Activated naive CD8-positive, alpha-beta T cell treated with anti-CD3 and anti-CD28 coated beads, Interleukin-2, amount 10 ng/mL, durations not matched to agents 7 days and 5 days (primary cell): Measurements from ENCODE around the gene STK10. TPM values are rescaled to one million over a fixed set of nuclear protein-coding genes. Genes with fewer than 3 reads are reported as not detected.

Experiments
- ATAC-seq: fragments of 150-1000 bp; cut with Tn5 transposase; one replicate; pipeline ENCODE4 v1.10.0; 2021; ENCODE audit warnings: low read depth, moderate library complexity
- POLR2A ChIA-PET: fragments of 350-600 bp; sonication (Branson Sonifier 250); formaldehyde crosslinking; loops from one replicate; lab custom pipeline; 2021; ENCODE audit warnings: antibody characterized with exemption; lab: Charles Lee
- DNase-seq: peaks from one replicate; pipeline ENCODE4 v3.0.0; 2021
- H3K27ac Mint-ChIP-seq: one replicate; pipeline ENCODE4 v1.8.0; 2022; ENCODE audit warnings: mild to moderate bottlenecking, mixed read lengths
- H3K27me3 Mint-ChIP-seq: one replicate; pipeline ENCODE4 v1.8.0; 2022; ENCODE audit warnings: mild to moderate bottlenecking, moderate library complexity, mixed read lengths
- H3K36me3 Mint-ChIP-seq: one replicate; pipeline ENCODE4 v1.8.0; 2021; ENCODE audit warnings: mild to moderate bottlenecking, mixed read lengths
- H3K4me1 Mint-ChIP-seq: one replicate; pipeline ENCODE4 v1.8.0; 2021; ENCODE audit warnings: mixed read lengths
- H3K4me3 Mint-ChIP-seq: one replicate; pipeline ENCODE4 v1.8.0; 2022; ENCODE audit warnings: mild to moderate bottlenecking, moderate library complexity, mixed read lengths
- H3K9me3 Mint-ChIP-seq: one replicate; pipeline ENCODE4 v1.8.0; 2021; ENCODE audit warnings: mixed read lengths
- total RNA-seq, 2 experiments: library from RNA; stranded (reverse); gene quantifications; one replicate each; pipeline ENCODE4 v1.2.3, GENCODE V29; 2021

The STK10 gene
- total RNA-seq, 2 experiments from 2014 or later, result 319 to 320 TPM

- H3K27me3 Mint-ChIP-seq, result no peaks in the 10 kb centered on the region
- peaks cover 62% of the 10 kb centered on the region for H3K36me3 Mint-ChIP-seq
- peaks cover 36% of the 10 kb centered on the region for H3K4me1 Mint-ChIP-seq
- no peak overlapping the region for H3K4me3 Mint-ChIP-seq
- DNase-seq (no peak), ATAC-seq (no peak)
- peak overlapping the region; percentile 19 for H3K27ac Mint-ChIP-seq
- POLR2A ChIA-PET, result no interaction called here
- no peaks in the 10 kb centered on the region for H3K9me3 Mint-ChIP-seq
Observed at GRCh38 chr5:172076761-172077244, 111.2 kb downstream of the STK10 start.

- Mint-ChIP-seq H3K27ac (peak overlapping the region; percentile 81), H3K27me3 (no peaks in the 10 kb centered on the region), H3K4me1 (peaks cover 43% of the 10 kb centered on the region), H3K9me3 (no peaks in the 10 kb centered on the region), H3K36me3 (peaks cover 61% of the 10 kb centered on the region), H3K4me3 (no peak overlapping the region)
- no peak for DNase-seq
- POLR2A ChIA-PET, result no interaction called here
- ATAC-seq, result no peak
Observed at GRCh38 chr5:172075656-172076055, 112.4 kb downstream of the STK10 start.

DNA sequence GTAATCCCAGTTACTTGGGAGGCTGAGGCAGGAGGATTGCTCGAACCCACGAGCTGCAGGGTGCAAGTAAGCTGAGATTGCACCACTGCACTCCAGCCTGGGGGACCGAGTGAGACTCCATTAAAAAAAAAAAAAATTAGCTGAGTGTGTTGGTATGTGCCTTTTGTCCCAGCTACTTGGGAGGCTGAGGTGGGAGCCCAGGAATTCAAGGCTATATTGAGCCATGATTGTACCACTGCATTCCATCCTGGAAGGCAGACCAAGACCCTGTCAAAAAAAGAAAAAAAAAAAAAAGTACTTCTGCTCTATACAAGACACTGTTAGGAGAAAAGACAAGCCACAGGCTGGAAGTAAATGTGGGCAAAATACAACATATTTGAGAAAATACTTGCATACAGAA, 113.1 kb downstream of the STK10 start:
- no peak for DNase-seq
- Mint-ChIP-seq H3K4me3 (no peak overlapping the region), H3K27me3 (no peaks in the 10 kb centered on the region), H3K36me3 (peaks cover 59% of the 10 kb centered on the region), H3K9me3 (no peaks in the 10 kb centered on the region), H3K27ac (no peak overlapping the region), H3K4me1 (peaks cover 41% of the 10 kb centered on the region)
- POLR2A ChIA-PET, result no interaction called here
- ATAC-seq, result no peak

DNA sequence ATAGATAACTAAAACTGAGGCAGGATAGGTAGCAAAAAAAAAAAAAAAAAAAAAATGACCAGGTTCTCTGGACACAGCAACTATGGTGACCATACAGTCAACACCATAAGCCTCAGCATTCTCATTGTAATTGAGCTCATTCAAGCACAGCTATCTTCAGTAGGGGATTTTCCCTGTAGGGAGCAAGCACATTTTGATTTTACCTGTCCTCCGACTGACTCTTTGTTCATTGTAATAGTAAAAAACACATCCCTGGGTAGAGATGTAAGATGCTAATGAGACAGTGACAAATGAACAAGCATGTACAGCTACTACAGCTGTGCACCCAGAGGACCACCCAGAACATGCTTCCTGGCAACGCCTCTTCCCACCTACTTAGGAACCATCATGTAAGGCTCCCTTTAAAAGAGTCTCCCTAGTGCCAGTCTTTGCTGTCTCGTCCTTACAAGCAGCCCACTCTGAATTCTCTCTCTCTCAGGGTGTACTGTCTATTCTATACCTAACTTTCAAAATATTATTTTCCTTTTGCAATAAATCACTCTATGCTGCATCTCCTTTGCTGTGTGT, 116.6 kb downstream of the STK10 start:
- POLR2A ChIA-PET, result interaction anchor here (0.6 to 1.3 kb wide), 2 partner anchors 9 to 89 kb away, joined by 3 to 4 read pairs; no protein-coding TSS in a partner anchor
- peak overlapping the region; percentile 4 for H3K4me3 Mint-ChIP-seq
- no peaks in the 10 kb centered on the region for H3K9me3 Mint-ChIP-seq
- H3K4me1 Mint-ChIP-seq, result peaks cover 43% of the 10 kb centered on the region
- no peaks in the 10 kb centered on the region for H3K27me3 Mint-ChIP-seq
- no peak for ATAC-seq
- H3K27ac Mint-ChIP-seq, result peak overlapping the region; percentile 49
- H3K36me3 Mint-ChIP-seq, result peaks cover 61% of the 10 kb centered on the region
- DNase-seq, result no peak

DNA sequence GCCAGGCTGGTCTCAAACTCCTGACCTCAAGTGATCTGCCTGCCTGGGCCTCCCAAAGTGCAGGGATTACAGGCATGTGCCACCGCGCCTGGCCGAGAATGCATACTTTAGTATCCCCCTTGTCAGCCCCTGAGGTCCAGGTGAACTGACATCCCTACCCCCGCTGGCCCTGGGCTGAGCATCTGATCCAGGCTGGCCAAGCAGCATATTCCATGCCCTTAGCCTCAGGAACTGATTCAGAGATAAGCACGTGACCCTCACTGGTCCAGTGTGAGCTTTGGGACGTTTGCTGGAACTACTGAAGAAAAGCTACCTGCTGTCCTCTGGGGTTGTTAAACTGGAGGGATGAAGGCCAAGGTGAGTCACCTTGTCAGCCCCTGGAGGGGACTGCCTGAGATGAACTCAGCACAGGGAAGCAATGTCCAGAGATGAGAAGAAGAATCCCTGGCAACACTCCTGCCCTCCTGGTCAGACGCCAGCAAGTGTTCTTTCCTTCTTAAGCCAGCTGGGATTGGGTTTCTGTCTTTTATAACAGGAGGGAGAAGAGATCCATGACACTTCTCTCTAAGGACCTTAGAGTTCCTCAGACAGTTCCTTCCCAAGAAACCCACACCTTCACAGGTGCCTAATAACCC, 122.5 kb downstream of the STK10 start:
- DNase-seq (no peak), ATAC-seq (no peak)
- H3K4me3 Mint-ChIP-seq, result peak overlapping the region; percentile 58
- H3K27ac Mint-ChIP-seq, result peak overlapping the region; percentile 74
- POLR2A ChIA-PET, result interaction anchor here (2.1 kb wide), 1 partner anchor 109 kb away, joined by 11 read pairs; no protein-coding TSS in a partner anchor
- peaks cover 47% of the 10 kb centered on the region for H3K4me1 Mint-ChIP-seq
- H3K9me3 Mint-ChIP-seq, result no peaks in the 10 kb centered on the region
- H3K36me3 Mint-ChIP-seq, result peaks cover 72% of the 10 kb centered on the region
- no peaks in the 10 kb centered on the region for H3K27me3 Mint-ChIP-seq

- no peaks in the 10 kb centered on the region for H3K9me3 Mint-ChIP-seq
- H3K4me3 Mint-ChIP-seq, result peak overlapping the region; percentile 9
- DNase-seq (no peak), ATAC-seq (no peak)
- peaks cover 43% of the 10 kb centered on the region for H3K4me1 Mint-ChIP-seq
- peak overlapping the region; percentile 42 for H3K27ac Mint-ChIP-seq
- H3K36me3 Mint-ChIP-seq, result peaks cover 67% of the 10 kb centered on the region
- H3K27me3 Mint-ChIP-seq, result no peaks in the 10 kb centered on the region
- POLR2A ChIA-PET, result no interaction called here
Observed at GRCh38 chr5:172064766-172065165, 123.3 kb downstream of the STK10 start.

- Mint-ChIP-seq H3K4me3 (no peak overlapping the region), H3K36me3 (peaks cover 68% of the 10 kb centered on the region), H3K27ac (peak overlapping the region; percentile 60), H3K27me3 (no peaks in the 10 kb centered on the region), H3K4me1 (peaks cover 40% of the 10 kb centered on the region), H3K9me3 (no peaks in the 10 kb centered on the region)
- ATAC-seq, result no peak
- DNase-seq, result no peak
- POLR2A ChIA-PET, result no interaction called here
Observed at GRCh38 chr5:172064358-172064757, 123.7 kb downstream of the STK10 start.

DNA sequence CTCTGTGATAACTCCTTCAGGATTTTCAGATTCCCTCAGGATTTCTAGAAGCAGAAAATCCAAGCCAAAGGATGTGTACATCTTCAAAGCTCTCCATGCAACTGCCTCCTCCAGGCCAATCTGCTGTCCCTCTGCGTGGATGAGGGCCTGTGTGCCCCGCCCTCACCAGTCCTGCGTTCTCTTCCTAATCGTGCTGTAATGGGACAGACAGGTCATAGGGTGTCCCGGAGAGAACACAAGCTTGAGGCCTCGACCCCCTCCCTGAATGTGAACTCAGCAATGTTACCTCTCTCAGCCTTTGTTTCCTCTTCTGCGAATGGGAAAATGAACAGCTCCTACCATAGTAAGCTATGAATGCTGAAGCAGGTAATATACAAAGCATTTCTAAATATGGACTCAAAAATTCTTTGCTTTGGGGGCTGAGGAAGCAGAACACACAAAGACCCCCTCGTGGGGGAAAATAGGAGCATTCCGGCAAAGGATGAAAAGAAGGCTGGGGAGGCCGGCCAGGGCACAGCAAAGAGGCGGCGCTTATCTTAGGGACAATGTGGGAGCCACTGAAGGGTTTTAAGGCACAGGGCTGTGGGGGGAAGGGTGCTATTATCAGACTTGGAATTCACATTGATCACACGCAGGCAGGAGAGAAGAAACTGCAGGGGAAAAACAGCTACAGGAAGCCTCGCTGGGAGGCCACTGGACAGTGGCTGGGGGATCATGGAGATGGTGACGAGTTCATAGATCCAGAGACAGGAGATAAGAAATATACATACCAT, 124.4 kb downstream of the STK10 start:
- Mint-ChIP-seq H3K4me3 (no peak overlapping the region), H3K4me1 (peaks cover 36% of the 10 kb centered on the region), H3K27ac (peak overlapping the region; percentile 60), H3K36me3 (peaks cover 63% of the 10 kb centered on the region), H3K9me3 (no peaks in the 10 kb centered on the region), H3K27me3 (no peaks in the 10 kb centered on the region)
- DNase-seq (no peak), ATAC-seq (no peak)
- POLR2A ChIA-PET, result no interaction called here

DNA sequence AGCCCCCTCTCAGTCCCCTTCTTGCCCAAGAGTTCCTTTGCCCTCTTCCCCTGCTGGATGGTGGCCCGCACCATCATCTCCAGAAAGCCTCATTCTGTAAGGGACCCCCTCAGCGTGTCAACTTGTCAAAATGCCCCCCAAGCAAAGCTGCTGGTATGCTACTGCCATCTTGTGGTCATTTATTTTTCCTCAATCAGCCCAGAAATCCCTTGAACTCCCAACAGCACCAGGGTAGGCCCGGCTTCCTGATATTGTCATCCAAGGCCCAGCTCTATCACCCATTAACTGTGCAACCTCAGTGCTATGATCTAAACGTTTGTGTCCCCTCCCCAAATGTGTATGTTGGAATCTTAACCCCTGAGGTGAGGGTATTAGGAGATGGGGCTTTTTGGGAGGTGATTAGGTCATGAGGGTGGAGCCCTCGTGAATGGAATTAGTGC, 128.3 kb downstream of the STK10 start:
- Mint-ChIP-seq H3K36me3 (peaks cover 54% of the 10 kb centered on the region), H3K4me3 (no peak overlapping the region), H3K4me1 (peaks cover 18% of the 10 kb centered on the region), H3K27ac (no peak overlapping the region), H3K9me3 (no peaks in the 10 kb centered on the region), H3K27me3 (no peaks in the 10 kb centered on the region)
- ATAC-seq, result no peak
- no peak for DNase-seq
- POLR2A ChIA-PET, result interaction anchor here (0.6 kb wide), 1 partner anchor 1172 kb away, joined by 3 read pairs; no protein-coding TSS in a partner anchor

- Mint-ChIP-seq H3K27me3 (no peaks in the 10 kb centered on the region), H3K36me3 (peaks cover 42% of the 10 kb centered on the region), H3K27ac (no peak overlapping the region), H3K4me3 (no peak overlapping the region), H3K9me3 (no peaks in the 10 kb centered on the region), H3K4me1 (peaks cover 7% of the 10 kb centered on the region)
- POLR2A ChIA-PET, result interaction anchor here (0.7 kb wide), 1 partner anchor 29 kb away, joined by 3 read pairs; no protein-coding TSS in a partner anchor
- ATAC-seq (no peak), DNase-seq (no peak)
Observed at GRCh38 chr5:172058088-172058487, 129.9 kb downstream of the STK10 start.

GRCh38 chr5:172055996-172056395, 132.0 kb downstream of the STK10 start:
- peaks cover 37% of the 10 kb centered on the region for H3K36me3 Mint-ChIP-seq
- POLR2A ChIA-PET, result interaction anchor here (0.8 kb wide), 1 partner anchor 49 kb away, joined by 3 read pairs; the partner anchor contains the start of gene FBXW11
- H3K4me1 Mint-ChIP-seq, result peaks cover 9% of the 10 kb centered on the region
- H3K4me3 Mint-ChIP-seq, result no peak overlapping the region
- no peaks in the 10 kb centered on the region for H3K27me3 Mint-ChIP-seq
- H3K9me3 Mint-ChIP-seq, result no peaks in the 10 kb centered on the region
- ATAC-seq, result no peak
- DNase-seq, result no peak
- H3K27ac Mint-ChIP-seq, result peak overlapping the region; percentile 81

DNA sequence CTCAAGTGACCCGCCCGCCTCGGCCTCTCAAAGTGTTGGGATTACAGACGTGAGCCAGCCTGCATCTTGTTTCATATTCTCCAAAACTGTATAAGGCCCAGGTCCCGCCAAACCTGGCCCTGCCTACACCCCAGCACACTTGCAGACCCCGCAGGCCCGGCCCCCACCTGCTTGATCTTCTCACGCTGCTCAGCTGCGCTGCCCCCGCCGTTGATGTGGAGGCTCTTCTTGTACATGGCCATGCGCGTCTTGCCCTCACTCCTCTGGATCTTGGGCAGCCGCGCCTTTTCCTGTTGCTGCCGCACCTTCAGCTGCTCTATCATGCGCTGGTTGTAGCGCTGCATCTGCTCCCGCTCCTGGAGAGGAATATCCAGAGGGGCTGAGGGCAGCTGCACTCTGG, 132.6 kb downstream of the STK10 start:
- H3K4me1 Mint-ChIP-seq, result peaks cover 9% of the 10 kb centered on the region
- H3K9me3 Mint-ChIP-seq, result no peaks in the 10 kb centered on the region
- H3K36me3 Mint-ChIP-seq, result peaks cover 35% of the 10 kb centered on the region
- POLR2A ChIA-PET, result interaction anchor here (0.8 kb wide), 1 partner anchor 49 kb away, joined by 3 read pairs; the partner anchor contains the start of gene FBXW11
- ATAC-seq (no peak), DNase-seq (no peak)
- H3K4me3 Mint-ChIP-seq, result no peak overlapping the region
- peak overlapping the region; percentile 30 for H3K27ac Mint-ChIP-seq
- H3K27me3 Mint-ChIP-seq, result no peaks in the 10 kb centered on the region

GRCh38 chr5:172054611-172055153, 133.3 kb downstream of the STK10 start:
- Mint-ChIP-seq H3K36me3 (peaks cover 38% of the 10 kb centered on the region), H3K4me1 (peaks cover 9% of the 10 kb centered on the region), H3K27me3 (no peaks in the 10 kb centered on the region), H3K9me3 (no peaks in the 10 kb centered on the region), H3K27ac (no peak overlapping the region), H3K4me3 (no peak overlapping the region)
- POLR2A ChIA-PET, result no interaction called here
- no peak for ATAC-seq
- DNase-seq, result no peak
